ENCODE data around the gene FOXC1. TPM values are rescaled to one million over a fixed set of nuclear protein-coding genes. Genes with fewer than 3 reads are reported as not detected.

The FOXC1 gene
- total and polyA plus RNA-seq, 2 of the 13 experiments (the other 11 are each of a cell fraction or from before 2014, with no cell fraction given), result 0.44 to 0.55 TPM

DNA sequence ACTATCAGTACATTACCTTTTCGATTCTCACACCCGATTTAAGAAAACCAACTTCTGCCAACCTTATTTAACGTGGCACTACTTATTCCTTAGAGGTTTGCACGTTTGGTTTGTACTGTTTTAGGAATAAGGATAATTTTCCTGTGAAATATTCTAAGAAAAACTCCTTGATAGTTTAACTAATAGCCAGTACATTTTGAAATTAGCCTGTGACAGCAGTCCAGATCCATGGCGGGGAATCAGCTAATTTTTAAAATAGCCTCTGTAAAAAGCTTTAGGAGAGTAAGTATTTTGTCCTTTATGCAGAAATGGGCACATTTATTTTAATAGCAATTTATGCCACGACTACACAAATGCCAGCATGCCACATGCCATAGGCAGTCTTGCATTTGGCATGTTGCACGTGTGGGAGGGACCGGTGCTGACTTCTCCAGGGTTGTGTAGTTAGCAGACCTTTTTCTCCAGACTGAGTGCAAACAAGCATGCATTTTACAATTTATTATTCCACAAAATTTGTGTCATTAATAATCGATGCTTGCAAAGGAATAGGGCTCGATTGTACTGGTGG is 6.2 kb downstream of the FOXC1 start (continued):
- TF ChIP-seq ZNF44 (CRISPR knock-in tag; IDR thresholded peaks at IDR 0.05) (no peak), SIN3B (IDR thresholded peaks at IDR 0.05; ENCODE audit: low read length) (no peak), ESRRA (CRISPR knock-in tag; IDR thresholded peaks at IDR 0.05; ENCODE audit: low read depth) (no peak), ZFP36 (IDR thresholded peaks at IDR 0.05; ENCODE audit: borderline replicate concordance, low read depth, low read length, partially characterized antibody) (no peak)
- TF ChIP-seq, protein P1, sequence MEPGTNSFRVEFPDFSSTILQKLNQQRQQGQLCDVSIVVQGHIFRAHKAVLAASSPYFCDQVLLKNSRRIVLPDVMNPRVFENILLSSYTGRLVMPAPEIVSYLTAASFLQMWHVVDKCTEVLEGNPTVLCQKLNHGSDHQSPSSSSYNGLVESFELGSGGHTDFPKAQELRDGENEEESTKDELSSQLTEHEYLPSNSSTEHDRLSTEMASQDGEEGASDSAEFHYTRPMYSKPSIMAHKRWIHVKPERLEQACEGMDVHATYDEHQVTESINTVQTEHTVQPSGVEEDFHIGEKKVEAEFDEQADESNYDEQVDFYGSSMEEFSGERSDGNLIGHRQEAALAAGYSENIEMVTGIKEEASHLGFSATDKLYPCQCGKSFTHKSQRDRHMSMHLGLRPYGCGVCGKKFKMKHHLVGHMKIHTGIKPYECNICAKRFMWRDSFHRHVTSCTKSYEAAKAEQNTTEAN (CRISPR knock-in tag; conservative IDR thresholded peaks at IDR 0.05), result no peak
- TF ChIP-seq, protein P2, sequence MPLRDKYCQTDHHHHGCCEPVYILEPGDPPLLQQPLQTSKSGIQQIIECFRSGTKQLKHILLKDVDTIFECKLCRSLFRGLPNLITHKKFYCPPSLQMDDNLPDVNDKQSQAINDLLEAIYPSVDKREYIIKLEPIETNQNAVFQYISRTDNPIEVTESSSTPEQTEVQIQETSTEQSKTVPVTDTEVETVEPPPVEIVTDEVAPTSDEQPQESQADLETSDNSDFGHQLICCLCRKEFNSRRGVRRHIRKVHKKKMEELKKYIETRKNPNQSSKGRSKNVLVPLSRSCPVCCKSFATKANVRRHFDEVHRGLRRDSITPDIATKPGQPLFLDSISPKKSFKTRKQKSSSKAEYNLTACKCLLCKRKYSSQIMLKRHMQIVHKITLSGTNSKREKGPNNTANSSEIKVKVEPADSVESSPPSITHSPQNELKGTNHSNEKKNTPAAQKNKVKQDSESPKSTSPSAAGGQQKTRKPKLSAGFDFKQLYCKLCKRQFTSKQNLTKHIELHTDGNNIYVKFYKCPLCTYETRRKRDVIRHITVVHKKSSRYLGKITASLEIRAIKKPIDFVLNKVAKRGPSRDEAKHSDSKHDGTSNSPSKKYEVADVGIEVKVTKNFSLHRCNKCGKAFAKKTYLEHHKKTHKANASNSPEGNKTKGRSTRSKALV (CRISPR knock-in tag; IDR thresholded peaks at IDR 0.05), result no peak

DNA sequence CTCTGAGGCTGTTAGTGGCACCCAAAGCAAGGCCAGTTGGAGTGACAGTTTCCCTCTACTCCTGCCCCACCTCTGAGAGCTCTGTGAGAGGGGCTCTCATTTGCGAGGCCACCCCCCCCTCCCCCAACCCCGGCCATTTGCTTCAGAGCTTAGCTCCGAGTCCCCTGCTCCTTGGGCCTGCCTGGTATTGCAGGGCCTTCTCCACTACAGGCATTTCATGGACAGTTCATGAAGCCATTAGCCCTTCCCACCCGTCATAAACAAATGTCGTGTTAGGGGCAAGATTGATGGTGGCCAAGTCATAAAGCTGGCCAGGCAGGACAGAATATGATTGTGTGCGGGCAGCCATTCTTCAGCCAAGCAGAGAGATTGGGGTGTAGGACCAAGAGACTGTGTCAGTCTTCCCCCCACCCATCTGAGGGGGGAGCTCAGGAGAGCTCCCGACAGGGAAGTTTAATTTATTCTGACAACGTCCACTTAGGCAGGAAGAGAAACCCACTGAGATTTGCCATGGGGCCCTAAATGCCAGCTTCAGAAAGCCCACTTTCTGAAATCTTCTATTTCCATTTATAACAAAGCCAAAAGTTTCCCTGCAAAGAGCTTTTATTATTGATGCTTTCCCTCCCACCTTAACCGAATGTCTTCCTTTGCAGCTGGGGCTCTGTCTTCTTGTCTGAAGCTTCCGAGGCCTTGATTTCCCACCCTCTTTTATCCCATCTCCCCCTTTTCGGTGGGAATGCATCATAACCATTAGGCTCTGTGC is 7.2 kb downstream of the FOXC1 start:
- BruUV-seq (replicated peaks), result TSS peak; percentile 33
- H3K4me1 ChIP-seq (ENCODE audit: insufficient read depth, low read length), result peaks cover 6% of the 10 kb centered on the region
- H3K27me3 ChIP-seq (ENCODE audit: control insufficient read depth in 1 of 2, insufficient read depth in 2 of 2, low read length in 2 of 2), result no peaks in the 10 kb centered on the region
- H3K79me2 ChIP-seq (ENCODE audit: insufficient read depth, low read length), result no peaks in the 10 kb centered on the region
- TF ChIP-seq ZNF570 (CRISPR knock-in tag; IDR thresholded peaks at IDR 0.05; ENCODE audit: borderline replicate concordance) (no peak), ZNF740 (CRISPR knock-in tag; IDR thresholded peaks at IDR 0.05) (no peak), AGO2 (optimal IDR thresholded peaks at IDR 0.05; ENCODE audit: low read depth, low read length) (peak; percentile 20), ZIK1 (CRISPR knock-in tag; IDR thresholded peaks at IDR 0.05; ENCODE audit: borderline replicate concordance, low read depth) (no peak), RBM22 (optimal IDR thresholded peaks at IDR 0.05; ENCODE audit: low read length) (peak; percentile 78)
- H2AFZ ChIP-seq (ENCODE audit: low read length), result no peak overlapping the region
- H3K4me3 ChIP-seq (replicated peaks in 1 of 3; ENCODE audit: insufficient read depth in 1 of 3, low read depth in 2 of 3, low read length in 3 of 3), result no peak overlapping the region
- ATAC-seq (no peak; the same call in 2 of the 3 replicates), FAIRE-seq (no peak), DNase-seq (ENCODE audit: low spot score) (no peak)
- H3K9me3 ChIP-seq (ENCODE audit: low read length), result no peaks in the 10 kb centered on the region
- H3K27ac ChIP-seq (ENCODE audit: extremely low read length, insufficient read depth, low read length), result no peak overlapping the region
- ChIA-PET CTCF (ENCODE audit: low intra/inter-chr PET ratio, low total read pairs) (no interaction called here), POLR2A (no interaction called here)
- no peak overlapping the region for H3K9ac ChIP-seq (ENCODE audit: insufficient read depth, low read depth, low read length)
- intact Hi-C loops (cut with micrococcal nuclease; ENCODE audit: unreplicated experiment) (no loop called here), in situ Hi-C loops (cut with HindIII; ENCODE audit: extremely low pct_ligation_motif_present, low pct_unique_long_range_greater_than_20kb) (no loop called here)
- WGBS (ENCODE audit: low lambda C conversion rate), result 86% methylated on average over 11 of the region's 11 CpGs
- no peaks in the 10 kb centered on the region; the same call in 1 of the 2 replicates for H4K20me1 ChIP-seq (ENCODE audit: insufficient read depth, low read length)
- H3K36me3 ChIP-seq (replicated peaks in 1 of 2; ENCODE audit: control insufficient read depth in 1 of 2, insufficient read depth in 2 of 2, low read length in 2 of 2), result peaks cover 0 to 8% of the 10 kb centered on the region in 2 experiments; a peak in 2 of 5 replicates
- no peak overlapping the region for H3K4me2 ChIP-seq (ENCODE audit: low read depth, low read length)

All from HepG2 (cell line).